Measurements from ENCODE around the gene ADAT1.

DNA sequence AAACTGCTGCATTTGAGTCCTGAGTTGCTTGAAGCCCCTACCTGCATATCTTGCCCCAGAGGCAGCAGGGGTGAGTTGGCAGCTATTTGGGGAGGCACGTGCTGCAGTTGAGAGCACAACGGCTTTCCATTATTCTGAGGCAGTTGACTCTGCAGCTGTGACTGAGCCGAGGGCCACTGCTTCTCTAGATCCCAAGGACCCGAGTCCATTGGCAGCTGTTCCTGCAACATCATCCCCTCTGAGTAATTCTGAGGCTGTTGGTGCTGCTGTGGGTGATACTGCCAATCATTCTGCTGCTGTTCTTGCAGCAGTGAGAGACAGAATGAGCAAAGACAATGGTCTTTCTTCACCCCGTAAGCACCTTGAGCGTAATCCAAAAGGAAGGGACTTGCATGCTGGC is 37.2 kb upstream of the ADAT1 start:
- no peak for TF ChIP-seq CTCF (IDR thresholded peaks at IDR 0.05; ENCODE audit: insufficient read depth, low read length)
- TF ChIP-seq REST (IDR thresholded peaks at IDR 0.05; ENCODE audit: insufficient replicate concordance, low read depth) = no peak
- no peak for TF ChIP-seq SPI1 (IDR thresholded peaks at IDR 0.05; ENCODE audit: borderline replicate concordance, low read depth)
- no peak for TF ChIP-seq POLR2AphosphoS5 (IDR thresholded peaks at IDR 0.05; ENCODE audit: low read depth)
- TF ChIP-seq GABPA (IDR thresholded peaks at IDR 0.05; ENCODE audit: low read depth) = no peak
